IMR-90 (cell line): ENCODE data around the gene TDRD6.

Source experiments
- CEBPB ChIP-seq: IDR thresholded peaks from 2 replicates; pipeline ENCODE4 v1.6.1; 2012; ENCODE audit warnings: low read depth, low read length, improper control_type of control experiment
- CTCF ChIP-seq: conservative IDR thresholded peaks from 2 replicates; pipeline ENCODE4 v1.5.1; 2012; ENCODE audit warnings: mild to moderate bottlenecking, low read depth, low read length, improper control_type of control experiment
- ELK1 ChIP-seq: fragments of 150-350 bp; IDR thresholded peaks from 2 replicates; pipeline ENCODE4 v1.6.1; 2016; ENCODE audit warnings: low read depth, mild to moderate bottlenecking, low read length, moderate library complexity, borderline replicate concordance
- MAFK ChIP-seq: IDR thresholded peaks from 2 replicates; pipeline ENCODE4 v1.6.1; 2012; ENCODE audit warnings: low read depth, low read length, improper control_type of control experiment
- MAZ ChIP-seq: IDR thresholded peaks from 2 replicates; pipeline ENCODE4 v1.6.1; 2012; ENCODE audit warnings: low read depth, mild to moderate bottlenecking, low read length, improper control_type of control experiment, moderate library complexity, borderline replicate concordance
- POLR2A ChIP-seq: IDR thresholded peaks from 2 replicates; pipeline ENCODE4 v1.6.1; 2012; ENCODE audit warnings: mild to moderate bottlenecking, low read depth, low read length
- RAD21 ChIP-seq: IDR thresholded peaks from 2 replicates; pipeline ENCODE4 v1.6.1; 2012; ENCODE audit warnings: low read length, improper control_type of control experiment
- USF2 ChIP-seq: fragments of 150-350 bp; IDR thresholded peaks from 2 replicates; pipeline ENCODE4 v1.6.1; 2017; ENCODE audit warnings: mild to moderate bottlenecking, antibody characterized with exemption, low read length, low read depth

DNA sequence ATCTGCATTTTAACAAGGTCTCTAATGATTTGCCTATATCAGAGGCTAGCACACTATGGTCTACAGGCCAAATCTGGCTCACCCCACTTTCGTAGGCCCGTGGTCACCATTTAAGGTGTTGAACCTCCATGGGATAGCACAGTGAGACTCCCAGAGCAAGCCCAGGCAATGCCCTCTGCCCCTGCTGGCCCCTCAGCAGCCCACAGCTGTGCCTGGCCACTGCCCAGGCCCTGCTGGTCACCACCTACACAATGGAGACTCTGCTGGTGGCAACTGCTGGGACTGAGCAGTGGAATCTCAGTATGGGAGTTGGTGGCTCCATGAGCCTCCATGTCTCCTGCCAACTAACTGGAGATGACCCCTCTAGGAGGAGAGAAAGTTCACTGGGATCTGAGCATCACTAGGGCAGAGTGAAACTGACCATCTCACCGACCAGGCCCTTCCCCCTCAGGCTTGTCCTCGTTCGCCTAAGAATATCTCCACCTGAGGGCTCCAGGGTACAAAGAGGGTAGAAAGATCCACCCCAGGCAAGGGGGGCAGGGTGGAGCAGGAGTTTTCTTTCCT, 61.3 kb downstream of the TDRD6 start:
- TF ChIP-seq CTCF (no peak), RAD21 (no peak), POLR2A (no peak), CEBPB (no peak), ELK1 (no peak), MAZ (no peak), MAFK (no peak), USF2 (no peak)
